HCT116 (cell line): ENCODE data around the gene TNRC6C.

Experiments
- EZH2 ChIP-seq: fragments of 200-600 bp; sonication (generic); IDR thresholded peaks from 2 replicates; pipeline ENCODE4 v1.6.1; 2017; ENCODE audit warnings: antibody characterized with exemption, mixed run types
- POLR2A ChIP-seq: IDR thresholded peaks from 2 replicates; pipeline ENCODE4 v1.7.0; 2011; ENCODE audit warnings: borderline replicate concordance; ENCODE audit not compliant: insufficient read depth, insufficient read length; ENCODE audit errors: extremely low read depth
- RAD21 ChIP-seq: IDR thresholded peaks from 2 replicates; pipeline ENCODE4 v1.6.1; 2012; ENCODE audit warnings: low read depth, mild to moderate bottlenecking
- SIN3A ChIP-seq: IDR thresholded peaks from 2 replicates; pipeline ENCODE4 v1.6.1; 2012; ENCODE audit warnings: low read depth
- SP1 ChIP-seq: IDR thresholded peaks from 2 replicates; pipeline ENCODE4 v1.6.1; 2012; ENCODE audit warnings: low read depth
- YY1 ChIP-seq: IDR thresholded peaks from 2 replicates; pipeline ENCODE4 v1.6.1; 2011; ENCODE audit warnings: low read length, low read depth, moderate library complexity, mild to moderate bottlenecking; ENCODE audit not compliant: insufficient replicate concordance; ENCODE audit errors: extremely low read depth
- ZNF274 ChIP-seq: fragments of 200-500 bp; sonication (Bioruptor generic); IDR thresholded peaks from 2 replicates; pipeline ENCODE4 v1.6.1; 2014; ENCODE audit warnings: mild to moderate bottlenecking, low read depth, low read length, inconsistent platforms
- TF ChIP-seq, protein P1 (sequence below), 3 experiments: fragments of 200-600 bp in 1 of 3; sonication (generic) in 1 of 3; IDR thresholded peaks in 2 of 3; conservative IDR thresholded peaks in 1 of 3; 2 replicates each; pipeline ENCODE4 v1.5.1; 2012 to 2017; ENCODE audit warnings: low read depth in 2 of 3, low read length in 2 of 3, antibody characterized with exemption in 1 of 3, borderline replicate concordance in 1 of 3, control low read depth in 1 of 3, mild to moderate bottlenecking in 1 of 3, mixed read lengths in 1 of 3, mixed run types in 1 of 3, moderate library complexity in 1 of 3; ENCODE audit not compliant: insufficient read depth in 1 of 3

DNA sequence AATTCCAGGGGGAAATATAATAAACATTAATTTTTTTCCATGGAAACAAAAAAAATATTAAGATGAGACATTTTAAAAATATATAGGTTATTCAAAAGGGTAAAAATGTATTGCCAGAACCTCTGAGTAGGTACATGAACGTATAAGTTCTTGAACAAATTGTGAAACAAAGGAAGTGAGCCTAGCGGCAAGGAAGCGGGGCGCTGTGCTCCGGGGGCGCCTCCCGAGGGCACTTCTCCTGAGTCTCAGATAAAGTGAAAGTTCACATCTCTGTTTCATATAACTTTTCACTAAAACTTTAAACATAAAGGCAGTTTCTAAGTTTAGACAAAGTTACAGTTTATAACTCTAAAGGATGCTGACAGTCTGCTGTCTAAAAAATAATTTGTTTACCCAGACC, 52.3 kb downstream of the TNRC6C start:
- TF ChIP-seq POLR2A: no peak
- TF ChIP-seq, protein P1, sequence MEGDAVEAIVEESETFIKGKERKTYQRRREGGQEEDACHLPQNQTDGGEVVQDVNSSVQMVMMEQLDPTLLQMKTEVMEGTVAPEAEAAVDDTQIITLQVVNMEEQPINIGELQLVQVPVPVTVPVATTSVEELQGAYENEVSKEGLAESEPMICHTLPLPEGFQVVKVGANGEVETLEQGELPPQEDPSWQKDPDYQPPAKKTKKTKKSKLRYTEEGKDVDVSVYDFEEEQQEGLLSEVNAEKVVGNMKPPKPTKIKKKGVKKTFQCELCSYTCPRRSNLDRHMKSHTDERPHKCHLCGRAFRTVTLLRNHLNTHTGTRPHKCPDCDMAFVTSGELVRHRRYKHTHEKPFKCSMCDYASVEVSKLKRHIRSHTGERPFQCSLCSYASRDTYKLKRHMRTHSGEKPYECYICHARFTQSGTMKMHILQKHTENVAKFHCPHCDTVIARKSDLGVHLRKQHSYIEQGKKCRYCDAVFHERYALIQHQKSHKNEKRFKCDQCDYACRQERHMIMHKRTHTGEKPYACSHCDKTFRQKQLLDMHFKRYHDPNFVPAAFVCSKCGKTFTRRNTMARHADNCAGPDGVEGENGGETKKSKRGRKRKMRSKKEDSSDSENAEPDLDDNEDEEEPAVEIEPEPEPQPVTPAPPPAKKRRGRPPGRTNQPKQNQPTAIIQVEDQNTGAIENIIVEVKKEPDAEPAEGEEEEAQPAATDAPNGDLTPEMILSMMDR (IDR thresholded peaks at IDR 0.05 in 2 of 3, conservative IDR thresholded peaks at IDR 0.05 in 1 of 3; ENCODE audit: borderline replicate concordance in 1 of 3, insufficient read depth in 1 of 3, low read depth in 2 of 3, low read length in 2 of 3): no peak
- no peak for TF ChIP-seq SP1
- TF ChIP-seq RAD21: no peak
- no peak for TF ChIP-seq YY1
- no peak for TF ChIP-seq EZH2
- no peak for TF ChIP-seq ZNF274
- TF ChIP-seq SIN3A: no peak
